Measurements from ENCODE around the gene HEPN1. TPM values are rescaled to one million over a fixed set of nuclear protein-coding genes. Genes with fewer than 3 reads are reported as not detected.

Gene HEPN1
- total and polyA plus RNA-seq, 2 donors (not counting 3 experiments of a cell fraction or from before 2014, with no cell fraction given) = not detected

GRCh38 chr11:124945826-124946225 is 26.8 kb downstream of the HEPN1 start:
- POLR2A ChIA-PET = no interaction called here
- Histone ChIP-seq H3K9ac (replicated peaks; ENCODE audit: extremely low read depth, insufficient read depth, low read length) (no peak overlapping the region), H2AFZ (ENCODE audit: low read depth, low read length) (no peak overlapping the region), H3K36me3 (ENCODE audit: control insufficient read depth in 2 of 2, extremely low read depth in 1 of 2, insufficient read depth in 2 of 2, low read length in 2 of 2) (no peaks in the 10 kb centered on the region), H3K27me3 (ENCODE audit: control insufficient read depth in 2 of 2, insufficient read depth in 2 of 2, low read length in 2 of 2) (no peaks in the 10 kb centered on the region), H3K9me3 (replicated peaks; ENCODE audit: control insufficient read depth, insufficient read depth, low read length) (no peaks in the 10 kb centered on the region), H3K4me3 (replicated peaks in 1 of 3; ENCODE audit: insufficient read depth in 1 of 3, low read depth in 1 of 3, low read length in 3 of 3) (no peak overlapping the region), H4K20me1 (replicated peaks; ENCODE audit: control insufficient read depth, extremely low read depth, insufficient read depth, low read length) (no peaks in the 10 kb centered on the region), H3K9me1 (replicated peaks; ENCODE audit: control insufficient read depth, extremely low read depth, insufficient read depth, low read length) (no peaks in the 10 kb centered on the region), H3K4me1 (ENCODE audit: control insufficient read depth, extremely low read depth, insufficient read depth, low read length) (no peaks in the 10 kb centered on the region), H3K79me2 (ENCODE audit: control insufficient read depth, insufficient read depth, low read length) (no peaks in the 10 kb centered on the region), H3K27ac (ENCODE audit: insufficient read depth, low read depth, low read length) (no peak overlapping the region), H3K4me2 (ENCODE audit: insufficient read depth, low read length) (no peak overlapping the region)
- no TSS peak for BruUV-seq (replicated peaks)
- dilution Hi-C loops (cut with MboI; ENCODE audit: extremely low pct_ligation_motif_present, low sequenced_read_pairs) = no loop called here
- FAIRE-seq (no peak), DNase-seq (ENCODE audit: low read depth, low spot score) (no peak)
- no peak for TF ChIP-seq CTCF (IDR thresholded peaks at IDR 0.05; ENCODE audit: extremely low read depth in 1 of 2, insufficient read depth in 1 of 2, low read depth in 1 of 2, low read length in 2 of 2)
- TF ChIP-seq MYC (IDR thresholded peaks at IDR 0.05; ENCODE audit: low read depth, low read length) = no peak
- no peak for TF ChIP-seq EZH2 (IDR thresholded peaks at IDR 0.05; ENCODE audit: borderline replicate concordance, low read depth, low read length, severe bottlenecking)
- no peak for TF ChIP-seq GATA2 (IDR thresholded peaks at IDR 0.05; ENCODE audit: insufficient read depth, insufficient read length, low read depth, low read length)
- no peak for TF ChIP-seq MAX (IDR thresholded peaks at IDR 0.05; ENCODE audit: insufficient read depth, insufficient read length)
- no peak for TF ChIP-seq FOS (IDR thresholded peaks at IDR 0.05; ENCODE audit: borderline replicate concordance, insufficient read depth, low read length)
- TF ChIP-seq JUN (IDR thresholded peaks at IDR 0.05; ENCODE audit: borderline replicate concordance, insufficient read depth, insufficient read length, low read depth) = no peak
- TF ChIP-seq POLR2AphosphoS5 (IDR thresholded peaks at IDR 0.05; ENCODE audit: insufficient read depth, low read depth, low read length) = no peak
- TF ChIP-seq POLR2A (IDR thresholded peaks at IDR 0.05; ENCODE audit: low read depth, low read length) = no peak
- CTCF ChIA-PET = interaction anchor here (1.0 kb wide), 1 partner anchor 69 kb away, joined by 3 read pairs; no protein-coding TSS in a partner anchor
- intact Hi-C loops (cut with micrococcal nuclease) = no loop called here

All from endothelial cell of umbilical vein (primary cell).